B cell (primary cell): Measurements from ENCODE around the gene PHB1. TPM values are rescaled to one million over a fixed set of nuclear protein-coding genes. Genes with fewer than 3 reads are reported as not detected.

ENCODE experiments used
- ATAC-seq: fragments of 200-7000 bp; cut with Tn5 transposase; one replicate; pipeline ENCODE4 v1.10.0; 2021; ENCODE audit warnings: low read depth, mild to moderate bottlenecking, moderate number of reproducible peaks, moderate library complexity
- CTCF ChIA-PET: fragments of 350-600 bp; sonication (Branson Sonifier 250); formaldehyde crosslinking; loops from one replicate; lab custom pipeline; 2021; ENCODE audit warnings: antibody characterized with exemption, inconsistent platforms; lab: Charles Lee
- POLR2A ChIA-PET: fragments of 350-600 bp; sonication (Branson Sonifier 250); formaldehyde crosslinking; loops from one replicate; lab custom pipeline; 2021; ENCODE audit warnings: antibody characterized with exemption; lab: Charles Lee
- DNase-seq: peaks from one replicate; pipeline ENCODE4 v3.0.0; 2013
- H2AFZ ChIP-seq: 2 replicates; pipeline ENCODE4 v1.6.1; 2012; ENCODE audit warnings: mild to moderate bottlenecking, low read depth, low read length; ENCODE audit not compliant: insufficient read depth, poor library complexity, severe bottlenecking
- H3K27ac ChIP-seq, 2 donors: 1 replicate in 1 of 2; 2 replicates in 1 of 2; pipeline ENCODE4 v1.5.1; 2012 to 2013; ENCODE audit warnings: low read length in 2 of 2, mild to moderate bottlenecking in 2 of 2, moderate library complexity in 1 of 2
- H3K27me3 ChIP-seq, 4 experiments: fragments of 200-600 bp in 1 of 4; sonication (generic) in 1 of 4; replicated peaks in 1 of 4; 1 replicate in 2 of 4; 2 replicates in 2 of 4; pipeline versions ENCODE4 v1.6.1 to v1.7.0; 2013 to 2016; ENCODE audit warnings: low read length in 3 of 4, mild to moderate bottlenecking in 2 of 4, mixed read lengths in 1 of 4, moderate library complexity in 1 of 4; ENCODE audit not compliant: insufficient read depth in 4 of 4, control insufficient read depth in 3 of 4; ENCODE audit errors: control extremely low read depth in 1 of 4
- H3K36me3 ChIP-seq, 2 experiments: replicated peaks in 1 of 2; 1 replicate in 1 of 2; 2 replicates in 1 of 2; pipeline versions ENCODE4 v1.6.1 to v1.7.1; 2013; ENCODE audit warnings: low read length in 1 of 2; ENCODE audit not compliant: insufficient read depth in 2 of 2, control insufficient read depth in 1 of 2; ENCODE audit errors: control extremely low read depth in 1 of 2, extremely low read depth in 1 of 2
- H3K4me1 ChIP-seq, 2 donors: fragments of 200-600 bp in 1 of 2; sonication (generic) in 1 of 2; 1 replicate in 1 of 2; 2 replicates in 1 of 2; pipeline versions ENCODE4 v1.5.1 to v1.6.1; 2013 to 2017; ENCODE audit warnings: low read length in 2 of 2; ENCODE audit not compliant: control insufficient read depth in 2 of 2, insufficient read depth in 2 of 2
- H3K4me2 ChIP-seq: replicated peaks from 2 replicates; pipeline ENCODE3; 2012; ENCODE audit warnings: mild to moderate bottlenecking, low read depth, low read length; ENCODE audit not compliant: poor library complexity, severe bottlenecking
- H3K4me3 ChIP-seq, 5 experiments: fragments of 200-600 bp in 1 of 5; sonication (generic) in 1 of 5; 1 replicate in 3 of 5; 2 replicates in 2 of 5; pipeline versions ENCODE4 v1.5.1 to v1.7.0; 2011 to 2016; ENCODE audit warnings: low read length in 4 of 5, mild to moderate bottlenecking in 4 of 5, low read depth in 2 of 5, control low read depth in 1 of 5, moderate library complexity in 1 of 5; ENCODE audit not compliant: insufficient read depth in 1 of 5; ENCODE audit errors: control extremely low read depth in 1 of 5, extremely low read depth in 1 of 5
- H3K79me2 ChIP-seq: fragments of 200-600 bp; sonication (generic); one replicate; pipeline ENCODE4 v1.6.0; 2016; ENCODE audit warnings: low read length; ENCODE audit not compliant: control insufficient read depth, insufficient read depth
- H3K9ac ChIP-seq: fragments of 200-600 bp; sonication (generic); 2 replicates; pipeline ENCODE4 v1.6.1; 2017; ENCODE audit warnings: mild to moderate bottlenecking, low read length, moderate library complexity
- H3K9me3 ChIP-seq, 3 donors: one replicate each; pipeline versions ENCODE4 v1.6.1 to v1.7.1; 2013; ENCODE audit warnings: low read length in 2 of 3; ENCODE audit not compliant: control insufficient read depth in 2 of 3, insufficient read depth in 1 of 3; ENCODE audit errors: control extremely low read depth in 1 of 3
- H4K20me1 ChIP-seq: 2 replicates; pipeline ENCODE4 v1.6.0; 2012; ENCODE audit warnings: mild to moderate bottlenecking, low read length; ENCODE audit not compliant: insufficient read depth, control insufficient read depth, poor library complexity, severe bottlenecking
- H3K27ac Mint-ChIP-seq: one replicate; pipeline ENCODE4 v1.8.0; 2021; ENCODE audit warnings: mixed read lengths
- H3K27me3 Mint-ChIP-seq: one replicate; pipeline ENCODE4 v1.8.0; 2021; ENCODE audit warnings: mixed read lengths
- H3K4me1 Mint-ChIP-seq: one replicate; pipeline ENCODE4 v1.8.0; 2021; ENCODE audit warnings: mixed read lengths
- H3K4me3 Mint-ChIP-seq: one replicate; pipeline ENCODE4 v1.8.0; 2021; ENCODE audit warnings: mixed read lengths
- H3K9me3 Mint-ChIP-seq: one replicate; pipeline ENCODE4 v1.8.0; 2022; ENCODE audit warnings: mixed read lengths; ENCODE audit not compliant: insufficient read depth
- CTCF ChIP-seq: fragments of 200-600 bp; IDR thresholded peaks from one replicate; pipeline ENCODE4 v1.8.0; 2022; ENCODE audit warnings: antibody characterized with exemption, mild to moderate bottlenecking
- EZH2 ChIP-seq: IDR thresholded peaks from 2 replicates; pipeline ENCODE4 v1.6.1; 2012; ENCODE audit warnings: borderline replicate concordance, low read depth, mild to moderate bottlenecking, moderate library complexity, low read length; ENCODE audit not compliant: insufficient read depth, poor library complexity, severe bottlenecking
- WGBS: methylation state at CpG from one replicate; pipeline ENCODE4 v1.1.5; 2013; ENCODE audit warnings: missing lambda C conversion rate; ENCODE audit not compliant: insufficient coverage; 5-methylcytosine and 5-hydroxymethylcytosine counted together
- intact Hi-C: fragments of 100-400 bp; cut with micrococcal nuclease; formaldehyde crosslinking; loops from one replicate; pipeline ENCODE4 v1.10.0; 2022
- polyA plus RNA-seq: library from polyadenylated mRNA; depleted of rRNA; stranded (reverse); fragments of >200 nt; gene quantifications from 2 replicates; pipeline ENCODE4 v1.2.3, GENCODE V29; 2012
- total RNA-seq, 2 donors: library from RNA; stranded (reverse); fragments of 120-200 nt in 1 of 2; gene quantifications; 1 replicate in 1 of 2; 2 replicates in 1 of 2; pipeline versions ENCODE4 v1.2.3 to v1.2.4, GENCODE V29; 2013 to 2022

PHB1 gene
- total and polyA plus RNA-seq, 2 donors (not counting 1 experiment from before 2014, with no cell fraction given), result 45.5 to 72.3 TPM

GRCh38 chr17:49454050-49454449, 39.4 kb upstream of the PHB1 start:
- Histone ChIP-seq H3K27ac (no peak overlapping the region), H3K79me2 (no peaks in the 10 kb centered on the region), H3K4me2 (no peak overlapping the region), H3K36me3 (no peaks in the 10 kb centered on the region), H3K4me1 (no peaks in the 10 kb centered on the region), H4K20me1 (no peaks in the 10 kb centered on the region), H3K9me3 (no peaks in the 10 kb centered on the region), H3K27me3 (peaks cover 0 to 30% (median 5%) of the 10 kb centered on the region in 4 experiments), H3K4me3 (no peak overlapping the region), H2AFZ (no peak overlapping the region), H3K9ac (no peak overlapping the region)
- Mint-ChIP-seq H3K4me3 (no peak overlapping the region), H3K9me3 (no peaks in the 10 kb centered on the region), H3K4me1 (no peaks in the 10 kb centered on the region), H3K27me3 (peaks cover 47% of the 10 kb centered on the region), H3K27ac (no peak overlapping the region)
- ChIA-PET CTCF (interaction anchor here (1.1 kb wide), 1 partner anchor 15 kb away, joined by 3 read pairs; no protein-coding TSS in a partner anchor), POLR2A (no interaction called here)
- DNase-seq, result no peak
- intact Hi-C loops, result no loop called here
- TF ChIP-seq CTCF (no peak), EZH2 (no peak)
- WGBS, result 92% methylated on average over 4 of the region's 5 CpGs
- ATAC-seq, result no peak

- Histone ChIP-seq H4K20me1 (no peaks in the 10 kb centered on the region), H3K27ac (no peak overlapping the region), H3K36me3 (no peaks in the 10 kb centered on the region), H3K4me2 (no peak overlapping the region), H3K79me2 (no peaks in the 10 kb centered on the region), H2AFZ (no peak overlapping the region), H3K27me3 (peaks cover 0 to 26% (median 5%) of the 10 kb centered on the region in 4 experiments), H3K9me3 (no peaks in the 10 kb centered on the region), H3K4me3 (no peak overlapping the region), H3K4me1 (no peaks in the 10 kb centered on the region), H3K9ac (no peak overlapping the region)
- WGBS, result 95% methylated on average over 5 of the region's 5 CpGs
- no peak for DNase-seq
- TF ChIP-seq CTCF, result no peak
- no peak for TF ChIP-seq EZH2
- Mint-ChIP-seq H3K9me3 (no peaks in the 10 kb centered on the region), H3K27me3 (peaks cover 42% of the 10 kb centered on the region), H3K4me3 (no peak overlapping the region), H3K27ac (no peak overlapping the region), H3K4me1 (no peaks in the 10 kb centered on the region)
- intact Hi-C loops, result no loop called here
- ChIA-PET POLR2A (no interaction called here), CTCF (no interaction called here)
- no peak for ATAC-seq
Observed at GRCh38 chr17:49452661-49453060, 38.0 kb upstream of the PHB1 start.
